ENCODE measurements around the gene OR10V1.

GRCh38 chr11:59759900-59760299, 46.3 kb upstream of the OR10V1 start:
- TF ChIP-seq CTCF (IDR thresholded peaks at IDR 0.05): no peak
- no peak for TF ChIP-seq EP300 (IDR thresholded peaks at IDR 0.05)

Measured in gastroesophageal sphincter (tissue), 3 donors.